ENCODE measurements around the gene NR6A1. TPM values are rescaled to one million over a fixed set of nuclear protein-coding genes. Genes with fewer than 3 reads are reported as not detected.

Gene NR6A1
- total and polyA plus RNA-seq, 2 of the 8 experiments (the other 6 are each of a cell fraction or from before 2014, with no cell fraction given): 93.2 to 237 TPM

DNA sequence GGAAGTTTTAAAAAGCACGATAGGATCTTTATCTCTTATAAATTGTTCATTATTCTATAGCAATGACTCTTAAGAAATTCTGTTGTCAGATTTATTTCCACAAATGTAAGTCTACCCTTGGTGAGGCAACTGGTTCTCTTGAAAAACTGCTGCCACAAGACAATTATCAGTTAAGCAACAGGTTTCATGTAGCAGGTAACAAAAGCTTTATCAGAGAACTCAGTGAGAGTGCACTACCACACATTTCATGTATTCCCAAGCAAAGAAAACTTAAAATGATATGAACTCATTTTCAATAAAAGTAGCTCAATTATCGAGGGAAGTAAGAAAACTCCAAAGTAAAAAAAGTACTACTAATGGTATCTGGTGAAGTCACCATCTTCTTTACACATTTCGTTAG is 9.4 kb downstream of the NR6A1 start:
- H3K23me2 ChIP-seq (ENCODE audit: low read depth, low read length): 0 out of 2 replicates have a peak, but pooled peaks cover 3% of the 10 kb centered on the region
- ChIA-PET CTCF (ENCODE audit: partially characterized antibody) (interaction anchor here (1.0 to 5.5 kb wide), 9 partner anchors 8 to 145 kb away, joined by 4 to 31 read pairs (median 6); partner anchors contain the start of genes OLFML2A and WDR38), POLR2A (ENCODE audit: partially characterized antibody) (interaction anchor here (0.8 to 5.5 kb wide), 8 partner anchors 8 to 99 kb away, joined by 4 to 50 read pairs (median 5); partner anchors contain the start of genes NR6A1 and RPL35)
- peaks cover 6 to 48% (median 29%) of the 10 kb centered on the region in 4 experiments; a peak in 5 of 7 replicates for H3K4me1 ChIP-seq (replicated peaks in 1 of 4; ENCODE audit: control insufficient read depth in 3 of 4, insufficient read depth in 4 of 4, low read length in 3 of 4)
- H3K9me3 ChIP-seq (ENCODE audit: insufficient read depth in 2 of 2, low read depth in 1 of 2, low read length in 1 of 2): no peaks in the 10 kb centered on the region
- peak overlapping the region; percentile 60 to 61 for H3K4me2 ChIP-seq (ENCODE audit: insufficient read depth in 1 of 2, low read depth in 2 of 2, low read length in 2 of 2)
- peaks cover 0 to under 1% of the 10 kb centered on the region in 2 experiments for H4K20me1 ChIP-seq (replicated peaks in 1 of 2; ENCODE audit: control insufficient read depth in 1 of 2, insufficient read depth in 2 of 2, low read length in 2 of 2)
- 35% methylated on average over 3 of the region's 3 CpGs; no CpG with 5 or more reads in 1 of the 2 experiments for WGBS, 2 experiments (ENCODE audit: extremely low coverage in 1 of 2, insufficient coverage in 1 of 2, insufficient read length in 1 of 2, insufficient replicate concordance in 2 of 2, low coverage in 1 of 2, low lambda C conversion rate in 2 of 2, missing lambda C conversion rate in 1 of 2)
- H3K27ac ChIP-seq (ENCODE audit: low read depth, low read length): peak overlapping the region; percentile 61; the same call in 1 of the 2 replicates
- no peak overlapping the region for H2BK12ac ChIP-seq (ENCODE audit: low read depth, low read length)
- DNase-seq (ENCODE audit: low read depth in 1 of 2, low spot score in 2 of 2) (no peak), FAIRE-seq (no peak)
- no peaks in the 10 kb centered on the region for H3K27me3 ChIP-seq (replicated peaks in 1 of 4; ENCODE audit: control insufficient read depth in 3 of 4, extremely low read depth in 1 of 4, insufficient read depth in 3 of 4, low read length in 3 of 4)
- no peaks in the 10 kb centered on the region for H3K79me1 ChIP-seq (ENCODE audit: low read depth, low read length)
- H4K91ac ChIP-seq (replicated peaks; ENCODE audit: insufficient read length, low read length): no peak overlapping the region
- no peak overlapping the region; the same call in 1 of the 2 replicates for H3K18ac ChIP-seq (ENCODE audit: extremely low read depth, low read length)
- H2BK120ac ChIP-seq (replicated peaks; ENCODE audit: low read depth, low read length): peak overlapping the region; percentile 16
- peak overlapping the region in 1 of 4 experiments; percentile 50; a peak in 2 of 8 replicates for H3K4me3 ChIP-seq (ENCODE audit: extremely low read depth in 1 of 4, insufficient read depth in 2 of 4, low read depth in 3 of 4, low read length in 4 of 4)
- peaks cover 0 to 84% of the 10 kb centered on the region in 2 experiments; a peak in 3 of 4 replicates for H3K79me2 ChIP-seq (ENCODE audit: control insufficient read depth in 1 of 2, insufficient read depth in 2 of 2, low read length in 2 of 2)
- H3K9ac ChIP-seq (replicated peaks in 1 of 4; ENCODE audit: extremely low read depth in 1 of 4, low read depth in 3 of 4, low read length in 3 of 4): no peak overlapping the region
- H4K8ac ChIP-seq (ENCODE audit: extremely low read depth, insufficient read depth, low read length): no peak overlapping the region
- no peak overlapping the region for H2BK15ac ChIP-seq (ENCODE audit: low read length)
- no peak overlapping the region for H2BK20ac ChIP-seq (ENCODE audit: low read length)
- H4K5ac ChIP-seq (ENCODE audit: insufficient read length, low read depth, low read length): peak overlapping the region; percentile 9
- no peak overlapping the region for H3K14ac ChIP-seq (ENCODE audit: insufficient read length)
- no peak overlapping the region for H2AFZ ChIP-seq (ENCODE audit: low read length)
- no peak overlapping the region for H3K23ac ChIP-seq (ENCODE audit: insufficient read length)
- no peak overlapping the region for H2AK5ac ChIP-seq (ENCODE audit: low read depth, low read length)
- H3K56ac ChIP-seq (replicated peaks; ENCODE audit: insufficient read length, low read depth, low read length): no peak overlapping the region
- no peak overlapping the region; the same call in 1 of the 2 replicates for H2BK5ac ChIP-seq (ENCODE audit: low read depth, low read length)
- H3K36me3 ChIP-seq (ENCODE audit: control insufficient read depth in 2 of 4, insufficient read depth in 4 of 4, low read length in 3 of 4): no peaks in the 10 kb centered on the region
- H3K4ac ChIP-seq (replicated peaks; ENCODE audit: insufficient read length, low read depth, low read length): no peak overlapping the region
- TF ChIP-seq POU5F1 (IDR thresholded peaks at IDR 0.05; ENCODE audit: low read depth, low read length) (no peak), SRF (IDR thresholded peaks at IDR 0.05; ENCODE audit: low read depth, low read length) (no peak), TAF1 (IDR thresholded peaks at IDR 0.05; ENCODE audit: low read depth, low read length) (no peak), KDM1A (IDR thresholded peaks at IDR 0.05; ENCODE audit: borderline replicate concordance, low read length) (no peak), PHF8 (conservative IDR thresholded peaks at IDR 0.05; ENCODE audit: low read depth, low read length) (no peak), SAP30 (IDR thresholded peaks at IDR 0.05; ENCODE audit: insufficient read depth, insufficient replicate concordance, low read length) (no peak), FOSL1 (IDR thresholded peaks at IDR 0.05; ENCODE audit: insufficient read depth, low read depth, low read length) (no peak), BRCA1 (IDR thresholded peaks at IDR 0.05; ENCODE audit: low read depth, low read length) (no peak), ASH2L (IDR thresholded peaks at IDR 0.05; ENCODE audit: low read length) (no peak), MAFK (IDR thresholded peaks at IDR 0.05; ENCODE audit: low read depth, low read length) (no peak), JUN (IDR thresholded peaks at IDR 0.05; ENCODE audit: low read depth, low read length) (no peak)
- TF ChIP-seq, protein P1, sequence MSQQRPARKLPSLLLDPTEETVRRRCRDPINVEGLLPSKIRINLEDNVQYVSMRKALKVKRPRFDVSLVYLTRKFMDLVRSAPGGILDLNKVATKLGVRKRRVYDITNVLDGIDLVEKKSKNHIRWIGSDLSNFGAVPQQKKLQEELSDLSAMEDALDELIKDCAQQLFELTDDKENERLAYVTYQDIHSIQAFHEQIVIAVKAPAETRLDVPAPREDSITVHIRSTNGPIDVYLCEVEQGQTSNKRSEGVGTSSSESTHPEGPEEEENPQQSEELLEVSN (IDR thresholded peaks at IDR 0.05): no peak

Data from H1 (cell line).